GM12892 (cell line): Measurements from ENCODE around the gene CEP131.

Experiments
- POLR2A ChIP-seq: IDR thresholded peaks from 2 replicates; pipeline ENCODE4 v1.6.1; 2011; ENCODE audit warnings: low read depth, low read length, control low read depth
- POLR2AphosphoS5 ChIP-seq: IDR thresholded peaks from 2 replicates; pipeline ENCODE4 v1.6.1; 2011; ENCODE audit warnings: low read depth, low read length, control low read depth

- no peak for TF ChIP-seq POLR2A
- TF ChIP-seq POLR2AphosphoS5 = no peak
Observed at GRCh38 chr17:81218991-81219390, 3.8 kb downstream of the CEP131 start.
